HG03135 (cell line): Measurements from ENCODE around the gene NUP98.

ENCODE experiments used
- ATAC-seq: cut with Tn5 transposase; IDR thresholded peaks from one replicate; pipeline ENCODE4 v1.9.1; 2021; ENCODE audit warnings: mild to moderate bottlenecking, moderate library complexity; ENCODE audit not compliant: unreplicated experiment

The NUP98 gene

GRCh38 chr11:3797329-3798090, at the start of gene NUP98:
Gene NUP98, minus strand, starts transcription at chr11:3797554. Its CDS starts 15,437 bp downstream, at chr11:3782117.
- ATAC-seq = peak; percentile 95

GRCh38 chr11:3845670-3846069, 48.3 kb upstream of the NUP98 start:
- no peak for ATAC-seq

- ATAC-seq = no peak
Observed at GRCh38 chr11:3845246-3845645, 47.9 kb upstream of the NUP98 start.

GRCh38 chr11:3843326-3843725, 46.0 kb upstream of the NUP98 start:
- no peak for ATAC-seq

GRCh38 chr11:3841426-3842350, 44.3 kb upstream of the NUP98 start:
- ATAC-seq = peak; percentile 59

- peak; percentile 54 for ATAC-seq
Observed at GRCh38 chr11:3840870-3841425, 43.6 kb upstream of the NUP98 start, which contains the start of gene RHOG. Gene RHOG, minus strand, starts transcription at chr11:3840959. Its CDS starts 12,821 bp downstream, at chr11:3828138.

- peak; percentile 0 for ATAC-seq
Observed at GRCh38 chr11:3840004-3840869, 42.9 kb upstream of the NUP98 start.

GRCh38 chr11:3838504-3838903, 41.1 kb upstream of the NUP98 start:
- no peak for ATAC-seq

- ATAC-seq = no peak
Observed at GRCh38 chr11:3837793-3838192, 40.4 kb upstream of the NUP98 start.

GRCh38 chr11:3836903-3837302, 39.5 kb upstream of the NUP98 start:
- no peak for ATAC-seq

- ATAC-seq = no peak
Observed at GRCh38 chr11:3835751-3836150, 38.4 kb upstream of the NUP98 start.

GRCh38 chr11:3834664-3835461, 37.5 kb upstream of the NUP98 start:
- ATAC-seq = no peak

GRCh38 chr11:3834349-3834663, 37.0 kb upstream of the NUP98 start:
- ATAC-seq = no peak

GRCh38 chr11:3833449-3833848, 36.1 kb upstream of the NUP98 start:
- no peak for ATAC-seq

- ATAC-seq = no peak
Observed at GRCh38 chr11:3832816-3833215, 35.5 kb upstream of the NUP98 start.

GRCh38 chr11:3831378-3832239, 34.3 kb upstream of the NUP98 start:
- ATAC-seq = no peak

GRCh38 chr11:3830730-3831129, 33.4 kb upstream of the NUP98 start:
- ATAC-seq = no peak

GRCh38 chr11:3830088-3830487, 32.7 kb upstream of the NUP98 start:
- no peak for ATAC-seq
